Endometrial microvascular endothelial cells (primary cell): Measurements from ENCODE around the gene SMYD3. TPM values are rescaled to one million over a fixed set of nuclear protein-coding genes. Genes with fewer than 3 reads are reported as not detected.
"Not testable (repeated sequence)": the region's sequence is repeated elsewhere in the genome, so short reads cannot be mapped to it uniquely, and the experiment has no call there.

Experiments
- in situ Hi-C: cut with HindIII; loops from 2 replicates; pipeline ENCODE4 v1.10.0; 2017; ENCODE audit warnings: low sequenced_read_pairs, low pct_unique_long_range_greater_than_20kb; ENCODE audit errors: inconsistent ontology term
- total RNA-seq: library from RNA; depleted of rRNA; stranded (reverse); fragments of >200 nt; gene quantifications from one replicate; pipeline ENCODE4 v1.2.3, GENCODE V29; 2015; ENCODE audit errors: inconsistent ontology term

SMYD3 gene
- total RNA-seq, 1 donor from 2014 or later, result 16.6 TPM

GRCh38 chr1:246081138-246081702 is 425.9 kb downstream of the SMYD3 start:
- in situ Hi-C loops, result no loop called here

GRCh38 chr1:246080031-246080430 is 427.0 kb downstream of the SMYD3 start:
- in situ Hi-C loops, result no loop called here

- in situ Hi-C loops, result no loop called here
Measured at GRCh38 chr1:246078888-246079252, 428.2 kb downstream of the SMYD3 start.

GRCh38 chr1:246078126-246078887 is 428.8 kb downstream of the SMYD3 start:
- in situ Hi-C loops, result no loop called here

- in situ Hi-C loops, result no loop called here
Measured at GRCh38 chr1:246077476-246077875, 429.6 kb downstream of the SMYD3 start.

GRCh38 chr1:246074421-246074820 is 432.7 kb downstream of the SMYD3 start:
- in situ Hi-C loops, result no loop called here

- in situ Hi-C loops, result no loop called here
Measured at GRCh38 chr1:246072456-246072955, 434.6 kb downstream of the SMYD3 start.

GRCh38 chr1:246071981-246072380 is 435.1 kb downstream of the SMYD3 start:
- in situ Hi-C loops, result not testable (repeated sequence)

- in situ Hi-C loops, result not testable (repeated sequence)
Measured at GRCh38 chr1:246071561-246071960, 435.5 kb downstream of the SMYD3 start.

- in situ Hi-C loops, result no loop called here
Measured at GRCh38 chr1:246069581-246069980, 437.5 kb downstream of the SMYD3 start.

GRCh38 chr1:246068619-246069509 is 438.2 kb downstream of the SMYD3 start:
- in situ Hi-C loops, result no loop called here

- in situ Hi-C loops, result no loop called here
Measured at GRCh38 chr1:246068217-246068512, 438.9 kb downstream of the SMYD3 start.

- in situ Hi-C loops, result no loop called here
Measured at GRCh38 chr1:246067432-246068216, 439.5 kb downstream of the SMYD3 start.

GRCh38 chr1:246066573-246066972 is 440.5 kb downstream of the SMYD3 start:
- in situ Hi-C loops, result no loop called here

GRCh38 chr1:246065592-246065991 is 441.5 kb downstream of the SMYD3 start:
- in situ Hi-C loops, result no loop called here

- in situ Hi-C loops, result no loop called here
Measured at GRCh38 chr1:246064891-246065290, 442.2 kb downstream of the SMYD3 start.

- in situ Hi-C loops, result no loop called here
Measured at GRCh38 chr1:246063013-246063616, 444.0 kb downstream of the SMYD3 start.

- in situ Hi-C loops, result no loop called here
Measured at GRCh38 chr1:246058466-246058865, 448.6 kb downstream of the SMYD3 start.

- in situ Hi-C loops, result no loop called here
Measured at GRCh38 chr1:246052603-246053002, 454.5 kb downstream of the SMYD3 start.
